NB4 (cell line): Measurements from ENCODE around the gene SMIM24.

Source experiments
- DNase-seq: peaks from one replicate; pipeline ENCODE4 v3.0.0; 2010; ENCODE audit warnings: low read depth
- H3K4me3 ChIP-seq: one replicate; pipeline ENCODE4 v1.5.1; 2011; ENCODE audit warnings: mild to moderate bottlenecking, low read depth, low read length, moderate library complexity
- CTCF ChIP-seq: IDR thresholded peaks from one replicate; pipeline ENCODE4 v1.5.1; 2012; ENCODE audit warnings: low read depth, low read length
- MAX ChIP-seq: IDR thresholded peaks from 2 replicates; pipeline ENCODE4 v1.6.1; 2011; ENCODE audit warnings: low read depth, low read length
- MYC ChIP-seq: IDR thresholded peaks from 2 replicates; pipeline ENCODE4 v1.6.1; 2011; ENCODE audit warnings: low read depth, low read length
- POLR2A ChIP-seq: IDR thresholded peaks from 2 replicates; pipeline ENCODE4 v1.6.1; 2011; ENCODE audit warnings: mild to moderate bottlenecking; ENCODE audit not compliant: insufficient read length; ENCODE audit errors: extremely low read depth

SMIM24 gene

GRCh38 chr19:3492919-3493318, 12.6 kb upstream of the SMIM24 start:
- H3K4me3 ChIP-seq: no peak overlapping the region
- DNase-seq: no peak
- TF ChIP-seq MYC (no peak), MAX (no peak), CTCF (no peak), POLR2A (no peak)

GRCh38 chr19:3492131-3492839, 12.0 kb upstream of the SMIM24 start:
- H3K4me3 ChIP-seq: no peak overlapping the region
- TF ChIP-seq CTCF: no peak
- no peak for TF ChIP-seq MAX
- no peak for TF ChIP-seq POLR2A
- no peak for TF ChIP-seq MYC
- no peak for DNase-seq

GRCh38 chr19:3491396-3492119, 11.2 kb upstream of the SMIM24 start:
- DNase-seq: no peak
- no peak overlapping the region for H3K4me3 ChIP-seq
- TF ChIP-seq MYC (no peak), MAX (no peak), CTCF (no peak), POLR2A (no peak)

GRCh38 chr19:3483226-3483628, 2.9 kb upstream of the SMIM24 start, which contains the start of gene SMIM44:
SMIM44 (minus strand) TSS chr19:3483441; CDS start chr19:3483403, 38 bp downstream.
- TF ChIP-seq CTCF: no peak
- TF ChIP-seq MYC: no peak
- TF ChIP-seq POLR2A: no peak
- no peak for TF ChIP-seq MAX
- DNase-seq: no peak
- no peak within 1 kb of the TSS for H3K4me3 ChIP-seq

- no peak for TF ChIP-seq CTCF
- no peak for TF ChIP-seq MYC
- no peak for TF ChIP-seq MAX
- no peak for TF ChIP-seq POLR2A
- DNase-seq: no peak
- H3K4me3 ChIP-seq: no peak overlapping the region
These were observed 2.3 kb upstream of the SMIM24 start for GRCh38 chr19:3482507-3483225.
